ENCODE measurements around the gene COL20A1. TPM values are rescaled to one million over a fixed set of nuclear protein-coding genes. Genes with fewer than 3 reads are reported as not detected.

COL20A1 gene
- total RNA-seq, 4 donors from 2014 or later, result 0.97 to 1.2 TPM; not detected in 2

GRCh38 chr20:63269724-63270123 lies 23.3 kb upstream of the COL20A1 start:
- H3K27me3 ChIP-seq, result peaks cover 0 to 5% of the 10 kb centered on the region in 2 donors
- DNase-seq, result no peak
- no peak overlapping the region for H3K4me3 ChIP-seq
- H3K4me1 ChIP-seq, result peaks cover 7 to 16% of the 10 kb centered on the region in 2 donors
- H3K9me3 ChIP-seq, result no peaks in the 10 kb centered on the region
- no peaks in the 10 kb centered on the region for H3K36me3 ChIP-seq
- TF ChIP-seq, protein P1, sequence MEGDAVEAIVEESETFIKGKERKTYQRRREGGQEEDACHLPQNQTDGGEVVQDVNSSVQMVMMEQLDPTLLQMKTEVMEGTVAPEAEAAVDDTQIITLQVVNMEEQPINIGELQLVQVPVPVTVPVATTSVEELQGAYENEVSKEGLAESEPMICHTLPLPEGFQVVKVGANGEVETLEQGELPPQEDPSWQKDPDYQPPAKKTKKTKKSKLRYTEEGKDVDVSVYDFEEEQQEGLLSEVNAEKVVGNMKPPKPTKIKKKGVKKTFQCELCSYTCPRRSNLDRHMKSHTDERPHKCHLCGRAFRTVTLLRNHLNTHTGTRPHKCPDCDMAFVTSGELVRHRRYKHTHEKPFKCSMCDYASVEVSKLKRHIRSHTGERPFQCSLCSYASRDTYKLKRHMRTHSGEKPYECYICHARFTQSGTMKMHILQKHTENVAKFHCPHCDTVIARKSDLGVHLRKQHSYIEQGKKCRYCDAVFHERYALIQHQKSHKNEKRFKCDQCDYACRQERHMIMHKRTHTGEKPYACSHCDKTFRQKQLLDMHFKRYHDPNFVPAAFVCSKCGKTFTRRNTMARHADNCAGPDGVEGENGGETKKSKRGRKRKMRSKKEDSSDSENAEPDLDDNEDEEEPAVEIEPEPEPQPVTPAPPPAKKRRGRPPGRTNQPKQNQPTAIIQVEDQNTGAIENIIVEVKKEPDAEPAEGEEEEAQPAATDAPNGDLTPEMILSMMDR (IDR thresholded peaks at IDR 0.05), result no peak
- TF ChIP-seq POLR2A (IDR thresholded peaks at IDR 0.05), result no peak
- intact Hi-C loops (cut with DNase I; ENCODE audit: low total_unique reads), result no loop called here
- H3K27ac ChIP-seq, result no peak overlapping the region

GRCh38 chr20:63270606-63271325 lies 22.2 kb upstream of the COL20A1 start:
- TF ChIP-seq, protein P1 (IDR thresholded peaks at IDR 0.05), result no peak
- no peak for TF ChIP-seq POLR2A (IDR thresholded peaks at IDR 0.05)
- H3K27ac ChIP-seq, result no peak overlapping the region

DNA sequence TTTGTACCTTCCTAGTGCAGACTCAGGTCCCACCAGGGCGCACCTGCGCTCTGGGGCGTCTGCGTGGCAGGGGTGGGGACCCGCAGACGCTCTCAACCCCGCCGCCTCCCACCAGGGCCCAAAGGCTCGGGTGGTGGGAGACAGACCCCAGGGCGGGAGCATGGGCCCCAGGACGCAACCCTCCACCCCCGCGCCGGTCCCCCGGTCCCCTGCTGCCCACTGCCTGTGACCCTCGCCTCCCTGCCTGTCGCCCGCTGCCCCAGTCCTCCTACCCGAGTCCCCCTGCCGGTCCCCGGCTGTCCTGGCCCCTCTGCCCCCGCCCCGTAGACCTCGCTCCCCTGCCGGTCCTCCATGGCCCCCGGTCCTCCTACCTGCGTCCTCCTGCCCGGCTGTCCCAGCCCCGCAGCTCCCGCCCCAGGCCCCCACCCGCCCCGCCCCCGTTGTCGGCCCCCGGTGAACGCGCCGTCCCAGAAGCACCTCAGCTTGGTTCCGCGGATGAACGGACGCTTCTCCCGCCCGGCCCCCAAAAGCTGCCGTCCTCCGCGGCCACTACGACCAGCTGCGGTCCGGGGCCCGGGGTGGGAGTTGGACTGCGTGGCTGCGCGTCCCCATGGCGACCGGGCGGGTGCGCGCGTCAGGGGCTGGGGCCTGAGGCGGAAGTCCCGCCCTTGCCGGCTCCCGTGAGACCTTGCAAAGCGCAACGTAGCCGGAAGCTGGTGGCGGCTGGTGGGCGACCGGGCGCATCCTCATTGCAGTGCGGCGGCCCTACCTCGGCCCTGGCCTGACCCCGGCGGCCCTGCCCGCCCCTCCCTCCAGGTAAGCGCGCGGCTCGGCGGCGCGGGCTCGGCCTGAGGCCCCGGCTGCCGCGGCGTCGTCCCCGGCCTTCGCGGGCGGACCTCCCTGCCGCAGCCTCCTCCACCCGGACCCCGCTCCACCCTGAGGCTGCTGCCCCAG lies 20.6 kb upstream of the COL20A1 start, which contains the start of gene ARFGAP1:
ARFGAP1 (plus strand) TSS at position 709 of the 954 bp plus-strand sequence. CDS start 2,768 bp downstream, outside the sequence.
- no peaks in the 10 kb centered on the region for H3K36me3 ChIP-seq
- H3K27me3 ChIP-seq, result no peaks in the 10 kb centered on the region
- peak; percentile 85 to 90 for DNase-seq
- intact Hi-C loops (cut with DNase I; ENCODE audit: low total_unique reads), result no loop called here
- no peaks in the 10 kb centered on the region for H3K9me3 ChIP-seq
- peaks cover 7 to 17% of the 10 kb centered on the region in 2 donors for H3K4me1 ChIP-seq
- peak within 1 kb of the TSS; percentile 67 to 89 for H3K4me3 ChIP-seq
- H3K27ac ChIP-seq, result peak within 1 kb of the TSS; percentile 44 to 74
- TF ChIP-seq POLR2A (IDR thresholded peaks at IDR 0.05), result peak; percentile 28 to 69
- TF ChIP-seq, protein P1 (IDR thresholded peaks at IDR 0.05), result no peak

More at GRCh38 chr20:63270606-63271325, 22.2 kb upstream of the COL20A1 start:
- Histone ChIP-seq H3K9me3 (no peaks in the 10 kb centered on the region), H3K4me3 (no peak overlapping the region), H3K27me3 (no peaks in the 10 kb centered on the region), H3K36me3 (no peaks in the 10 kb centered on the region), H3K4me1 (peaks cover 7 to 17% of the 10 kb centered on the region in 2 donors)
- intact Hi-C loops (cut with DNase I; ENCODE audit: low total_unique reads), result no loop called here
- DNase-seq, result no peak

DNA sequence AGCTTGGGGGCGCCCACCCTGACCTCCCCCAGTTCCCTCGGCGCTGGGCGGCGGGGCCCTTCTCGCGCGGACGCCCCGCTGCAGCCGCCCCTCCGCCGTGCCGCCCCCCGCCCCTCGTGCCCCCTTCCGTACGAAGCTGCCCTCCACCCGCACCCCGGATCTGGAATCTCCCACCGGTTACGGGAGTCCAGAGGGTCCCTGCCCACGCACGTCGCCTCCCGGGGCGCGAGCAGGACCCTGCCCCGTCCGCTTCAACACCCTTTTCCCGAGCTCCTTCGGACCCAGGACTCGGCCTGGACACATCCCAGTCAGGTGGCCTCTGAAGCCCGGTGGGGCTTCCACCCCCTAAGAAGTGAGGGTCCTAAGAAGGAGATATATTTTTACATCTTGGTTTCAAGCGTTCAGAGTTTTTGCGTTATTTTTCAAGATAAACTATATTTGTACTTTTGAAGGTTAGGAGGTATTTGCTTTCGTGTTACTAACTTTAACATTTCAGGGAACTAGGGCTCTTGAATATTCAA lies 19.9 kb upstream of the COL20A1 start:
- intact Hi-C loops (cut with DNase I; ENCODE audit: low total_unique reads), result no loop called here
- peaks cover 7 to 17% of the 10 kb centered on the region in 2 donors for H3K4me1 ChIP-seq
- H3K36me3 ChIP-seq, result no peaks in the 10 kb centered on the region
- no peaks in the 10 kb centered on the region for H3K27me3 ChIP-seq
- DNase-seq, result no peak
- no peaks in the 10 kb centered on the region for H3K9me3 ChIP-seq
- TF ChIP-seq, protein P1 (IDR thresholded peaks at IDR 0.05), result no peak
- TF ChIP-seq POLR2A (IDR thresholded peaks at IDR 0.05), result no peak
- peak overlapping the region; percentile 44 to 74 for H3K27ac ChIP-seq
- peak overlapping the region; percentile 67 to 89 for H3K4me3 ChIP-seq

All from uterus (tissue), 4 donors.